Iris pigment epithelial cell (primary cell): ENCODE results near the gene GATA5.

Experiments
- DNase-seq: peaks from one replicate; pipeline ENCODE4 v3.0.0-alpha.2; 2011; ENCODE audit warnings: low read depth

Gene GATA5

GRCh38 chr20:62472138-62472940, 3.5 kb downstream of the GATA5 start:
- DNase-seq, result no peak

GRCh38 chr20:62470459-62470858, 5.3 kb downstream of the GATA5 start:
- DNase-seq, result no peak

- DNase-seq, result no peak
Observed at GRCh38 chr20:62470001-62470400, 5.8 kb downstream of the GATA5 start.

GRCh38 chr20:62469352-62469751, 6.4 kb downstream of the GATA5 start:
- DNase-seq, result no peak

- DNase-seq, result no peak
Observed at GRCh38 chr20:62466806-62467537, 8.8 kb downstream of the GATA5 start.

GRCh38 chr20:62466072-62466760, 9.6 kb downstream of the GATA5 start:
- DNase-seq, result no peak

GRCh38 chr20:62464990-62465389, 10.8 kb downstream of the GATA5 start:
- no peak for DNase-seq

- DNase-seq, result no peak
Observed at GRCh38 chr20:62464425-62464770, 11.4 kb downstream of the GATA5 start.

GRCh38 chr20:62463651-62464424, 12.0 kb downstream of the GATA5 start:
- DNase-seq, result no peak

GRCh38 chr20:62462976-62463592, 12.7 kb downstream of the GATA5 start:
- no peak for DNase-seq

- DNase-seq, result no peak
Observed at GRCh38 chr20:62461834-62462233, 14.0 kb downstream of the GATA5 start.

GRCh38 chr20:62461157-62461556, 14.6 kb downstream of the GATA5 start:
- DNase-seq, result no peak

- DNase-seq, result no peak
Observed at GRCh38 chr20:62460678-62461077, 15.1 kb downstream of the GATA5 start.

- DNase-seq, result no peak
Observed at GRCh38 chr20:62459488-62459887, 16.3 kb downstream of the GATA5 start.

GRCh38 chr20:62458275-62459251, 17.2 kb downstream of the GATA5 start:
- no peak for DNase-seq

- no peak for DNase-seq
Observed at GRCh38 chr20:62457831-62458230, 18.0 kb downstream of the GATA5 start.

GRCh38 chr20:62457098-62457497, 18.7 kb downstream of the GATA5 start:
- DNase-seq, result no peak

GRCh38 chr20:62455929-62456328, 19.9 kb downstream of the GATA5 start:
- DNase-seq, result no peak

GRCh38 chr20:62454904-62455636, 20.7 kb downstream of the GATA5 start:
- no peak for DNase-seq
